UCSD-AML1 (cell line): ENCODE results near the gene PSAPL1.

Source experiments
- DNase-seq: peaks from one replicate; lab custom pipeline; 2025; ENCODE audit not compliant: unreplicated experiment; lab: John Stamatoyannopoulos, UW

The PSAPL1 gene

GRCh38 chr4:7431696-7432530, 2.8 kb downstream of the PSAPL1 start:
- no peak for DNase-seq

GRCh38 chr4:7430965-7431695, 3.6 kb downstream of the PSAPL1 start:
- DNase-seq: no peak

- DNase-seq: no peak
Observed at GRCh38 chr4:7430368-7430964, 4.3 kb downstream of the PSAPL1 start.

GRCh38 chr4:7429601-7430078, 5.1 kb downstream of the PSAPL1 start:
- no peak for DNase-seq

GRCh38 chr4:7429069-7429416, 5.7 kb downstream of the PSAPL1 start:
- no peak for DNase-seq

DNA sequence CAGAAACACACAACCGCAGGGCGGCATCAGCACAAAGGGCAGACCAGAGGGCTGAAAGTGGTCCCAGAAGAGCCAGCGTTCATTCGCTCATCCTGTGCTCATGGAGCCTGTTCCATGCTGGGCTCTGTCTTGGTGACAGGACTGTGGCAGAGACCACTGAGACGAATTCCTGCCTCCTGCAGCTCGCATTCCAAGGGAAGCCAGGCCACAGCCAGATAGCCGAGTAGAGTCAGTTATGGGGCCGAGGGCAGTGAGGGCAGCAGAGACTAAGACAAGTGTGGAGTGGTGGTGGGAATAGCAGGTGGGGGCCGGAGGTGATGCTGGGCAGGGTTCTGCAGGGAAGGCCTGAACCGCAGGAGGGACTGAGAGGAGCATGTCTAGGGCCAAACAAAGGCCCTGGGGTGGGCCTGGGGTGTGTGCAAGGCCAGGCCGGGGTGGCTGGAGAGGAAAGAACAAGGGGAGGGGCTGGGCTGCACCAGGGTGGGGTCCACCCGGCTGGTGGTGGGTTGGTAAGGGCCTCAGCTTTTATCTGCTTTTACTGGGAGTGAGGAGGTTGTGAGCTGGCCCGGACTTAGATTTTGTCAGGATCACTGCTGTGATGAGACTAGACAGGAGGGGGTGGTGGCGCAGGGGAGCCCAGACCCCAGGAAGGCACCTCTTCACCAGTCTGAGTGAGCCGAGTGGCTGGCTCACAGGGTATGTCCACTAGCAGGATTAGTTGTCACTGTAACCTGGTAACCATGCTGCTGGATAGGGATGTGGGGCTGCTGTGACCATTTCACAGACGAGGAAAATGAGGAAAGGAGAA, 6.3 kb downstream of the PSAPL1 start:
- no peak for DNase-seq

DNA sequence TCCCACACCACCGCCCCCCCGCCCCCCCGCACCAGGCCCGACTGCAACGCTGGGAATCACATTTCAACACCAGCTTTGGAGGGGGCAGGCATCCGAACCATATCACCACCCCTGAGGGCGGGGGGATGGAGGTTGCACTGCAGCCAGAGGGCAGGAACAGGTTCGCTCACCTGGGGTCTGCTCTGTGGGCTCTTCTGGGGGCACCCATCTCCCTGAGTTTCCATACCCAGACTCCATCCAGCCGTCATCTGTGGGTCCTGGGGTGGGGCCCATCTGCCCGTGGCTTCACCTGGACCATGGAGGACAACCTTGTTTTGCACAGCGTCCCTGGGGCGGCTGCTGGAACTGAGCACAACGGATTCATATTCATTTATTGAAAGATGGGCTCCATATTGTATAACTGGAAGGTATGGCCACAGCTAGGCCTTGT, 6.9 kb downstream of the PSAPL1 start:
- no peak for DNase-seq

DNA sequence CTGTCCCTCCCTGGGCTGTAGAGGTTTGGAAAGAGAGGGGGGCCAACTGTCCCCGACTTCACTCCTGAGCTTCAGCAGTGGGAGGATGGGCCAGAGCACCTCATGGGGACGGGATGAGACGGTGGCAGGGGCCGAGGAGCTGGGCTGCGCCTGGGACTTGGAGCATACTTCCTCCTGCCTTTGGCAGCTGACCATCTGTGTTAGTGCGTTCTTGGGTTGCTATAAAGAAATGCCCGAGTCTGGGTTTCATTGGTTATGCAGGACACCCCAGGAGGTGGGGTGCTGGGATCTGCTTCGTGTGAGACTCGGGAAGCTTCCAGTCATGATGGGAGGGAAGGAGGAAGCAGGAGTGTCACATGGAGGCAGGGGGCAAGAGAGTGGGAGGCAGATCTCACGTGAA, 7.4 kb downstream of the PSAPL1 start:
- no peak for DNase-seq

- DNase-seq: no peak
Observed at GRCh38 chr4:7426525-7427171, 8.1 kb downstream of the PSAPL1 start.

DNA sequence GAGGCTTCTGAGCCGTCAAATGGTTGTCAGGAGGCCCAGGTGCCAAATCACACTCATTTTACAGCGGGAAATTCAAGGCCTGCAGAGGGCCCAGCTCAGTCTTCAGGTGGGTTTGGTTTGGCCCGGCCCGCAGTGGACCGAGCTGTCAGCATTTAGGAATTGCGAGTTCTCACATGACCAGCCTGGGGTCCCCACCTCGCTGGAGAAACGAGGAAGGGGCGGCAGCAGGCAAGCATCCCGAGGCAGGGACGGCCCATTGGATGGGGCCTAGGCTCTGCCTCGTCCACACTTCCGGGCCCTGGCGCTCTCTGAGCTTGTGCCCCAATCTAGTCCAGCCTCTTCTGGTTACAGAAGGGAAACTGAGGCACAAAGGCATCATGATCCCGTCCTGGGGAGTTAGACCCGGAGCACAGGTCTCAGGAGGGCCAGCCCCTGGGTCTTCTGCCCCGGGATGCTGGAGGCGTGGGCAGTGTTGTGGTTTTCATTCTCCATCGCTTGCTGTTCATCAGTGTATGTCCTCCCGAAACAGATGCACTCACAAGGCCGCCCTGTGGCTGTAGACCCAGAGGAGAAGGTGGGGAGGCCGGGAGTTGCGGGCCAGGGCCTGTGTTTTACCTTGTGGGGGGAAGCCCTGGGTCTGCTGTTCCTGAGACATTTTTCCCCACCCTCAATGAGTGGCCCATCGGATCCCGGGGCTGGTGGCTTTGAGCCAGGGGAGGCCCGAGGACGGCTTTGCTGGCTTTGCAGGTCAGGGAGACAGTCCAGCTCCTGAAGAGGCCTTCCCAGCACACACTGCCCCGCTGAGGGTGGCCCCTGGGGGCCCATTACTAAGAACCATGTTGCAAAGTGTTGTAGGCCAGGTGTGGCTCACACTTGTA, 8.9 kb downstream of the PSAPL1 start:
- no peak for DNase-seq

- no peak for DNase-seq
Observed at GRCh38 chr4:7425124-7425523, 9.6 kb downstream of the PSAPL1 start.

DNA sequence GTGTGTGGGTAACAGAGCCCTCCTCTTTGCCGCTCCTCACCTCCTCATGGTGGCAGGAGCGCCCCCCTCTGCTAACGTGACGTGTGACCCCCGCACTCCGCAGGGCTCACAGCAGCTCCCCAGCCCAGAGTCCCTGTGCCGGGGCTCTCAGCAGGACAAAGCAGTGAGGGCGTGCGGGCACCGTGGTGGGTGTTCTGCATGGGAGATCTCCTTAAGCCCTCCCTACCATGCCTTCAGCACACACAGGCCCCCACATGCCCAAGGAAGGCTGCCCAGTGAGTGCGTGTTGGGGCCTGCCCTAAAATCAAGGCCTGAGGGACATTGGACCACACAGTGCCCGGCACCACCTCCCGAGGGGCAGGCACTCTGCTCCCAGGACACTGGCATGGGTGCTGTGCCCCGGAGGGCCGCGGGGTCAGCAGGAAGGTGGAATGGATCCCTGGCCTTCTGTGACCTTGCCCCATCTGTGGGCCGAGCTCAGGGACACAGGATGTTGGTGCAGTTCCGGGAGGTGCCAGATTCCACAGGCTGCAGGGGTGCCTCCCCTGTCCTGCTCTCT, 10.1 kb downstream of the PSAPL1 start:
- no peak for DNase-seq

- DNase-seq: no peak
Observed at GRCh38 chr4:7423801-7424552, 10.8 kb downstream of the PSAPL1 start.

GRCh38 chr4:7423391-7423790, 11.3 kb downstream of the PSAPL1 start:
- no peak for DNase-seq

- DNase-seq: no peak
Observed at GRCh38 chr4:7422898-7423180, 11.9 kb downstream of the PSAPL1 start.

DNA sequence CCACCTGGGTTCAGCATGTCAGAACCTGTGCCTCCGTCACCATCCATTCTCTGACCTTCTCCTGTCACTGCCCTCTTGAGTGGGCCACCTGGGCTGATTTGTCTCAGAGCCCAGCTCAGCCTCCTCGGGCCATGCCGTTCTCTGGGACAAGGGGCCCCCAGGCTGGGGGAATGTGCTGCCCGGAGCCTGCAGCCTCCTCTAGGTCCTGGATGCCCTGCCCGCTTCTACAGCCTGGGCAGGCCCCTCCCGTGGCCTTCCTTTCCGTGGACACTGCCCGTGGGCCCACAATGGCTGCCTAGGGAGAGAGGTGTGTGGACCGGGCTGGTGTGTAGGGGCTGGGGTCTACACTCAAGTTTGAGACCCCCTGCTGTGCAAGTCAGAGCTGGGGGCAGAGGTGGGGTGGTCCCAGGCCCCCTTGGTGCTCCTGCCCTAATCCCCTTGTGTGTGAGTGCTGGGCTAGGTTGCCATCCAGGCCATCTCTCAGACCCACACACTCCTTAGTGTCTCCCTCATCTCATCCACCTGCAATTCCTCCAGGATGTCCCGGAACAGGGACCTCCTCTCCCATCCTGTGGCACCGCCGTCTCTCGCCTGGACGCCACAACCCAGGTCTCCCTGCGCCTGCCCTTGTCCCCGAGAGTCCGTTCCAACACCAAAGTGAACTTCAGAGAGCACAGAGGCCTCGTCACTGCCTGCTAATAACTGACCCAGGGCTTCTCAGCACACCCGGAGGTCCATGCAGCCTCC, 12.4 kb downstream of the PSAPL1 start:
- DNase-seq: no peak

- DNase-seq: no peak
Observed at GRCh38 chr4:7421356-7422150, 13.2 kb downstream of the PSAPL1 start.
